ENCODE results near the gene TMEM140. TPM values are rescaled to one million over a fixed set of nuclear protein-coding genes. Genes with fewer than 3 reads are reported as not detected.
A peak's percentile ranks its signal among the peaks of the same experiment; 100 is the strongest.

Gene TMEM140
- total RNA-seq, 1 donor from 2014 or later: 2.9 TPM

DNA sequence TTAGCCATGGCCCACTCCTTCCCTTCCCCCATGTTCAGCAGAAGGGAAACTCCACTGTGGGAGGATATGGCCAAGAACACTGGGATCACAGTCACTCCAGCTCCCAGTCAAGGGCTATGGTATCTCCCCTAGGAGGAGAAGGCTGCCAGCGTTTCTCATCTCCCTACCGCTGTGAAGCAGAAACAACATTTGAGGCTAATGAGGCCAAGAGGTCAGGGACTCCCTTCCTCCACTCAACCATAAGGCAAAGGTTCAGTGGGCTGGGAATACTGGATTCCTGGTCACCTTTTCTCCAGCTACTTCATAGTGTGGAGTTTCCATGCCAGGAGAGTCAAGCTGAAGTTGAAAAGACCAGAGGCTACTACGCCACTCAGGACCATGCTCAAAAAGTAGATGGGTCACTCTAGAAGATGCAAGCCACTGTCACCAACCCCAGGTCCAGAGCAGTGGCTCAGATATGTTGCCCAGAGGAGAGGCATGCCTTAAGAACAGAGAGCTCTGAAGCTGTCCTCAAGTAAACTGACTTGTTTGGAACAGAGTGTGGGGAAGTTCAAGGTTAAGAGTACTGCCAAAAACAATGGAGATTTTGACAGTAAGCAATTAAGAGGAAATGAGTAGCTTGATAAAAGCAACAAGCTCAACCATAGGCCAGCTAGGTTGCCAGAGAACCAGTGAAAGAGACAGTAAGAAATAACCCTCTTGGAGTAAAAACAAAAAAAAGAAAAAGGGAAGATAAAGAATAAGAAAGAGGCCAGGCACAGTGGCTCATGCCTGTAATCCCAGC, 3.8 kb upstream of the TMEM140 start:
- H3K27ac Mint-ChIP-seq: no peak overlapping the region
- H3K4me3 Mint-ChIP-seq: no peak overlapping the region
- peaks cover 3% of the 10 kb centered on the region for H3K9me3 Mint-ChIP-seq
- intact Hi-C loops (cut with micrococcal nuclease): no loop called here
- no peaks in the 10 kb centered on the region for H3K36me3 Mint-ChIP-seq (ENCODE audit: low read depth)
- H3K27me3 Mint-ChIP-seq (ENCODE audit: insufficient read depth): no peaks in the 10 kb centered on the region
- H3K4me1 Mint-ChIP-seq (ENCODE audit: low read depth): peaks cover 28% of the 10 kb centered on the region
- DNase-seq (ENCODE audit: low spot score): no peak

GRCh38 chr7:135147341-135147898, 452 bp upstream of the TMEM140 start:
- Mint-ChIP-seq H3K9me3 (no peaks in the 10 kb centered on the region), H3K4me1 (ENCODE audit: low read depth) (peaks cover 55% of the 10 kb centered on the region), H3K4me3 (peak overlapping the region; percentile 88), H3K27me3 (ENCODE audit: insufficient read depth) (no peaks in the 10 kb centered on the region), H3K27ac (peak overlapping the region; percentile 96), H3K36me3 (ENCODE audit: low read depth) (peaks cover 15% of the 10 kb centered on the region)
- intact Hi-C loops (cut with micrococcal nuclease): loop anchor here (1.0 to 5.0 kb wide), 2 partner anchors 410 to 688 kb away; partner anchors contain the start of genes AKR1B1 and NUP205
- peak; percentile 23 for DNase-seq (ENCODE audit: low spot score)

GRCh38 chr7:135150072-135150782, 2.4 kb downstream of the TMEM140 start:
- H3K4me1 Mint-ChIP-seq (ENCODE audit: low read depth): peaks cover 78% of the 10 kb centered on the region
- H3K27ac Mint-ChIP-seq: no peak overlapping the region
- H3K4me3 Mint-ChIP-seq: peak overlapping the region; percentile 88
- peaks cover 24% of the 10 kb centered on the region for H3K9me3 Mint-ChIP-seq
- DNase-seq (ENCODE audit: low spot score): no peak
- H3K27me3 Mint-ChIP-seq (ENCODE audit: insufficient read depth): no peaks in the 10 kb centered on the region
- peaks cover 40% of the 10 kb centered on the region for H3K36me3 Mint-ChIP-seq (ENCODE audit: low read depth)
- intact Hi-C loops (cut with micrococcal nuclease): no loop called here

DNA sequence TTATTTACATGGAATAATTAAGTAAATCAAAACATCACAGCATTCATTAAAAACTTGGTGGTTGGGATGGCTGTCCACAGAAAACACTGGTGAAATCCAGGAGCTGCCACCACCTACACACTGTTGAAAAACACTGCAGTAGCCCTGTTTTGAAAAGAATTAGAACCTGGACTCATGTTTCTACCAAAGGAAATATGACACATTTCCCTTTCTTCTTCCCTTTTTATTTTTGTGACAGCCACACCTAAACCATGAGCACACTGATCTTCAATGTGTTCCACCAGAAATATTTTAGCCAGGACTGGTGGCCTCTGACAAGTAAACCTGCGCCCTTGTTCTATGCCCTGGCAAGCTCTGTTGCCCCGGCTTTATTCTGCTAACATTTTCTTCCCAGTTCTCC, 3.3 kb downstream of the TMEM140 start:
- H3K27ac Mint-ChIP-seq: peak overlapping the region; percentile 0
- peaks cover 33% of the 10 kb centered on the region for H3K9me3 Mint-ChIP-seq
- peaks cover 46% of the 10 kb centered on the region for H3K36me3 Mint-ChIP-seq (ENCODE audit: low read depth)
- no peaks in the 10 kb centered on the region for H3K27me3 Mint-ChIP-seq (ENCODE audit: insufficient read depth)
- peak overlapping the region; percentile 16 for H3K4me3 Mint-ChIP-seq
- intact Hi-C loops (cut with micrococcal nuclease): no loop called here
- DNase-seq (ENCODE audit: low spot score): no peak
- peaks cover 73% of the 10 kb centered on the region for H3K4me1 Mint-ChIP-seq (ENCODE audit: low read depth)

GRCh38 chr7:135151533-135151932, 3.7 kb downstream of the TMEM140 start:
- Mint-ChIP-seq H3K27ac (peak overlapping the region; percentile 0), H3K4me3 (peak overlapping the region; percentile 16), H3K27me3 (ENCODE audit: insufficient read depth) (no peaks in the 10 kb centered on the region), H3K4me1 (ENCODE audit: low read depth) (peaks cover 69% of the 10 kb centered on the region), H3K36me3 (ENCODE audit: low read depth) (peaks cover 50% of the 10 kb centered on the region), H3K9me3 (peaks cover 37% of the 10 kb centered on the region)
- no peak for DNase-seq (ENCODE audit: low spot score)
- intact Hi-C loops (cut with micrococcal nuclease): no loop called here

DNA sequence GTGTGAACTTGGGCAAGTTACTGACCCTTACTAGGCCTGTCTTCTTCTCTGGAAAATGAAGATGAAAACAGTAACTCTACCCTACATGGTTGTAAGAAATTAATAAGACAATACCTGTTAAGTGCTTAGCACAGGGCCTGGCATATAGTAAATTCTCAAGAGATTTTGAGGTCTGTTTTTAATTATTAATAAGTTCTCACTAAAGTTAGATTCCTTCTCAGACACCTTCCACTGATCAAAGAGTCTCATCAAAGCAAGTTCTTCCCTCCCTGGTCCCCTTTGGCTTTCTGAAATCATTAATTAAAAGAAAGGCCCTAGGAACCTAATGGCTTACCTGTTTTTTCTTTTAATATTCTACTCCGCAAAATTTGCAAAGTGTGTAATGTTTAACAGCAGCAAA, 4.6 kb downstream of the TMEM140 start:
- H3K27me3 Mint-ChIP-seq (ENCODE audit: insufficient read depth): no peaks in the 10 kb centered on the region
- no peak for DNase-seq (ENCODE audit: low spot score)
- peaks cover 45% of the 10 kb centered on the region for H3K9me3 Mint-ChIP-seq
- intact Hi-C loops (cut with micrococcal nuclease): no loop called here
- H3K4me1 Mint-ChIP-seq (ENCODE audit: low read depth): peaks cover 67% of the 10 kb centered on the region
- H3K36me3 Mint-ChIP-seq (ENCODE audit: low read depth): peaks cover 59% of the 10 kb centered on the region
- no peak overlapping the region for H3K27ac Mint-ChIP-seq
- H3K4me3 Mint-ChIP-seq: no peak overlapping the region

- no peak for DNase-seq (ENCODE audit: low spot score)
- H3K9me3 Mint-ChIP-seq: peaks cover 45% of the 10 kb centered on the region
- H3K36me3 Mint-ChIP-seq (ENCODE audit: low read depth): peaks cover 69% of the 10 kb centered on the region
- no peak overlapping the region for H3K27ac Mint-ChIP-seq
- intact Hi-C loops (cut with micrococcal nuclease): no loop called here
- H3K4me3 Mint-ChIP-seq: no peak overlapping the region
- H3K4me1 Mint-ChIP-seq (ENCODE audit: low read depth): peaks cover 67% of the 10 kb centered on the region
- no peaks in the 10 kb centered on the region for H3K27me3 Mint-ChIP-seq (ENCODE audit: insufficient read depth)
These were observed 6.9 kb downstream of the TMEM140 start for GRCh38 chr7:135154734-135155133.

- H3K9me3 Mint-ChIP-seq: peaks cover 49% of the 10 kb centered on the region
- H3K4me3 Mint-ChIP-seq: no peak overlapping the region
- no peak overlapping the region for H3K27ac Mint-ChIP-seq
- intact Hi-C loops (cut with micrococcal nuclease): no loop called here
- H3K27me3 Mint-ChIP-seq (ENCODE audit: insufficient read depth): no peaks in the 10 kb centered on the region
- H3K4me1 Mint-ChIP-seq (ENCODE audit: low read depth): peaks cover 66% of the 10 kb centered on the region
- H3K36me3 Mint-ChIP-seq (ENCODE audit: low read depth): peaks cover 77% of the 10 kb centered on the region
- no peak for DNase-seq (ENCODE audit: low spot score)
These were observed 8.4 kb downstream of the TMEM140 start for GRCh38 chr7:135156290-135156689.

DNA sequence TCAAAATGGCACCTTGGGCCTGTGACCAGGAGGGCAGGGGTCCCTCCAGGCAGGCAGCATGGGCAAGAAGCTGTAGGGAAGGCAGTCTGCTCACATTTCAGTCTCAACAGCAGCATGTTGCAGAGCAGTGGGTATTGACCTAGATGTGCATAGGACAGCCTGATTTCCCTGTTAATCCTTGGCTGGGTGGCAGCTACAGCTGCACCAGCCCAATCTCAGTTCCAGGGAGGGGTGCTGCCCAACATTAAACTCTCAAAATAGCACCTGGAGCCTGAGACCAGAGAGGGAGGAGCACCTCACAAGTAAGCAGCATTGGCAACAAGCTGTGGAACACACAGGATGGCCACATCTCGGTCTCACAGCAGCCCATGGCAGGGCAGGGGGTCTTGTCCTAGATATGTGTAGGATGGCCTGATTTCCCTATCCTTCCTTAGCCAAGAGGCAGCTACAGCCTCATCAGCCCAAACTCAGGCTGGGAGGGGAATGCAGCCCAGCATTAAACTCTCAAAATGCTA, 10.3 kb downstream of the TMEM140 start:
- Mint-ChIP-seq H3K4me1 (ENCODE audit: low read depth) (peaks cover 55% of the 10 kb centered on the region), H3K4me3 (no peak overlapping the region), H3K9me3 (peaks cover 55% of the 10 kb centered on the region), H3K27ac (no peak overlapping the region), H3K36me3 (ENCODE audit: low read depth) (peaks cover 83% of the 10 kb centered on the region), H3K27me3 (ENCODE audit: insufficient read depth) (no peaks in the 10 kb centered on the region)
- intact Hi-C loops (cut with micrococcal nuclease): no loop called here
- DNase-seq (ENCODE audit: low spot score): no peak

DNA sequence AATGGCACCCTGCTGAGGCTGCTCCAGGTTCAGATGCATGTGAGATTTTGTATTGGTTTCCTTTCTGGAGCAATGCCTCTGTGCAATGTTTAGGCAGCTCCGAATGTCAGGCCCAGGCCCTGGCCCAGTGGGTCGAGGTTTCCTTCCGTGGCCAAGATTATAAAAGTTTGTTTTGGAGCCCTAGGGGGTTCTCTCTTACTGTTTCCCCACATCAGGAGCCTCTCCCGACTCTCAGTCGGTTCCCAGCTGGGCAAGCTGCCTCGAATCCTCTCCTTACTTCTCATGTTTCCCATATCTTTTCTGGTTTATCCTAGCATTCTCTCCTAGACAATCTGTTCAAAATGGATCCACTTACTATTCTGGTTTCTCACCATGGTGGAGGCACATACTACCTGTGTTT, 11.0 kb downstream of the TMEM140 start:
- Mint-ChIP-seq H3K27ac (no peak overlapping the region), H3K4me3 (peak overlapping the region; percentile 7), H3K4me1 (ENCODE audit: low read depth) (peaks cover 51% of the 10 kb centered on the region), H3K27me3 (ENCODE audit: insufficient read depth) (no peaks in the 10 kb centered on the region), H3K9me3 (peaks cover 51% of the 10 kb centered on the region), H3K36me3 (ENCODE audit: low read depth) (peaks cover 78% of the 10 kb centered on the region)
- intact Hi-C loops (cut with micrococcal nuclease): no loop called here
- DNase-seq (ENCODE audit: low spot score): no peak

DNA sequence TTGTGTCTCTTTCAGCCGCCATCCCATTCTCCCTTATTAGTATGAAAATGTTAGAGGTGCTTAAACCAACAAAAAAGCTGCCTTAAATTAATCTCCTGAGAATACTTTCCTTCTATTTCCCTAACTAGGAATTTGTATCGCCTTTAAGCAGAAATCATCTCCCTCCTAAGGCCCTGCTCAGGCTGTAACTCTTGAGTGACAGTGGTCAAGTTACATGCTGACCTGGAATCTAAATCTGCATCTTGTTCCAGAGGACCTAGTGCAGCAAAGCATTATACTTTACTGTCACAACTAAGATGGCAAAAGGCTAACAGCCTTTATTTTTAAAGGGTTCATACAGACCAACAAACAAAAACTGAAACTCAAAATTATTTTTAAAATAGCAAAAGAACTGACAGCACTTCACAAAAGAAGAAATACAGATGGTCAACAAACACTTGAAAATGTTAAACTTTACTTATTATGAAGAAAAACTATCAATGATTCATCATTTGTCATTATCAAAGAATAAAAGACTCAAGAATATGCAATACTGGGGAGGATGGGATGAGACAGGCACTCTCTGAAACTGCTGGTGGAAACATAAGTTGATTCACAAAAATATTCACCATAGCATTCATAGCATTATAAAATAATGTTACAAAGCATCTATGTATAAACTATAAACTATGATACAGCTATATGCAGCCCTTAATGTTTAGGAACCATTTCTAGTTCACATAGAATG, 11.7 kb downstream of the TMEM140 start:
- no peak for DNase-seq (ENCODE audit: low spot score)
- Mint-ChIP-seq H3K4me3 (peak overlapping the region; percentile 7), H3K27me3 (ENCODE audit: insufficient read depth) (no peaks in the 10 kb centered on the region), H3K9me3 (peaks cover 45% of the 10 kb centered on the region), H3K27ac (peak overlapping the region; percentile 94), H3K4me1 (ENCODE audit: low read depth) (peaks cover 44% of the 10 kb centered on the region), H3K36me3 (ENCODE audit: low read depth) (peaks cover 78% of the 10 kb centered on the region)
- intact Hi-C loops (cut with micrococcal nuclease): loop anchor here (1.0 kb wide), 2 partner anchors 10 to 11 kb away; partner anchors contain the start of gene TMEM140

DNA sequence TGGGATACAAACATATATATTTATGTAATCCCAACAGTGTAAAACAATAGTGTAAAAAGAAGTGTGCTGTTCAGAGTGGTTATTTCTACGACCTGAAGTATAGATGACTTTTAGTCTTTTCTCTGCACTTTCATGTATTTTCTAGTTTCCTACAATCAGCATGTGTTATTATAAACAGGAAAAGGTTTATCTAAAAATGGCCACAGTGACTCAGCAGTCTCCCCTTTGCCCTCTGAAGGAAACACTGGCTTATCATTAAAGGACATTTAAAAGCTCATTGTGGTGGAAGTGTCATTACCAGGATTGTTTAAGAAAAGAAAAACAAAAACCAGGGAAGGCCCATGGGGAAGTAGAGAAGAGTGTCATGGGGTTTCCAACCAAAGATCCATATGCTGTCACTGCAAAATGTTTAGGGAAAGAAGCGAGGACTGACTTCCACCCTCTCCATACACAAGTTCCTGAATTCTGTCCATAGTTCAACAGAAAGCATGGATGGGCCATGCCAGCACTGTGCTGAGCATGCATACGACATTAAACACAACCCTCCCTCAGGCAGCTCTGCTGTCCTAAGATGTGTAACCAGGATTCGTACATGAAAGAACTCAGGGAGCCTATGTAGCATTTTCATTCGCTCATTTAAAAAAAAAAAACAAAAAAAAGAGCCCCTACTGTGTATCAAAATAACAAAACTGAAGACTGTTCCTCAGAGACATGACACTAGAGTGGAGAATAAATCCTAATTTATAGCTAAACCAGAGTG, 12.4 kb downstream of the TMEM140 start:
- H3K27ac Mint-ChIP-seq: peak overlapping the region; percentile 94
- peak overlapping the region; percentile 47 for H3K4me3 Mint-ChIP-seq
- H3K4me1 Mint-ChIP-seq (ENCODE audit: low read depth): peaks cover 38% of the 10 kb centered on the region
- intact Hi-C loops (cut with micrococcal nuclease): loop anchor here (1.0 kb wide), 2 partner anchors 9 to 12 kb away; partner anchors contain the start of gene TMEM140
- peaks cover 37% of the 10 kb centered on the region for H3K9me3 Mint-ChIP-seq
- DNase-seq (ENCODE audit: low spot score): no peak
- H3K27me3 Mint-ChIP-seq (ENCODE audit: insufficient read depth): no peaks in the 10 kb centered on the region
- peaks cover 77% of the 10 kb centered on the region for H3K36me3 Mint-ChIP-seq (ENCODE audit: low read depth)
